B cell (primary cell): ENCODE measurements around the gene FBP1. TPM values are rescaled to one million over a fixed set of nuclear protein-coding genes. Genes with fewer than 3 reads are reported as not detected.

Experiments used
- ATAC-seq: fragments of 200-7000 bp; cut with Tn5 transposase; one replicate; pipeline ENCODE4 v1.10.0; 2021; ENCODE audit warnings: low read depth, mild to moderate bottlenecking, moderate number of reproducible peaks, moderate library complexity
- CTCF ChIA-PET: fragments of 350-600 bp; sonication (Branson Sonifier 250); formaldehyde crosslinking; loops from one replicate; lab custom pipeline; 2021; ENCODE audit warnings: antibody characterized with exemption, inconsistent platforms; lab: Charles Lee
- POLR2A ChIA-PET: fragments of 350-600 bp; sonication (Branson Sonifier 250); formaldehyde crosslinking; loops from one replicate; lab custom pipeline; 2021; ENCODE audit warnings: antibody characterized with exemption; lab: Charles Lee
- DNase-seq: peaks from one replicate; pipeline ENCODE4 v3.0.0; 2013
- H2AFZ ChIP-seq: 2 replicates; pipeline ENCODE4 v1.6.1; 2012; ENCODE audit warnings: mild to moderate bottlenecking, low read depth, low read length; ENCODE audit not compliant: insufficient read depth, poor library complexity, severe bottlenecking
- H3K27ac ChIP-seq, 2 donors: 1 replicate in 1 of 2; 2 replicates in 1 of 2; pipeline ENCODE4 v1.5.1; 2012 to 2013; ENCODE audit warnings: low read length in 2 of 2, mild to moderate bottlenecking in 2 of 2, moderate library complexity in 1 of 2
- H3K27me3 ChIP-seq, 4 experiments: fragments of 200-600 bp in 1 of 4; sonication (generic) in 1 of 4; replicated peaks in 1 of 4; 1 replicate in 2 of 4; 2 replicates in 2 of 4; pipeline versions ENCODE4 v1.6.1 to v1.7.0; 2013 to 2016; ENCODE audit warnings: low read length in 3 of 4, mild to moderate bottlenecking in 2 of 4, mixed read lengths in 1 of 4, moderate library complexity in 1 of 4; ENCODE audit not compliant: insufficient read depth in 4 of 4, control insufficient read depth in 3 of 4; ENCODE audit errors: control extremely low read depth in 1 of 4
- H3K36me3 ChIP-seq, 2 experiments: replicated peaks in 1 of 2; 1 replicate in 1 of 2; 2 replicates in 1 of 2; pipeline versions ENCODE4 v1.6.1 to v1.7.1; 2013; ENCODE audit warnings: low read length in 1 of 2; ENCODE audit not compliant: insufficient read depth in 2 of 2, control insufficient read depth in 1 of 2; ENCODE audit errors: control extremely low read depth in 1 of 2, extremely low read depth in 1 of 2
- H3K4me1 ChIP-seq, 2 donors: fragments of 200-600 bp in 1 of 2; sonication (generic) in 1 of 2; 1 replicate in 1 of 2; 2 replicates in 1 of 2; pipeline versions ENCODE4 v1.5.1 to v1.6.1; 2013 to 2017; ENCODE audit warnings: low read length in 2 of 2; ENCODE audit not compliant: control insufficient read depth in 2 of 2, insufficient read depth in 2 of 2
- H3K4me2 ChIP-seq: replicated peaks from 2 replicates; pipeline ENCODE3; 2012; ENCODE audit warnings: mild to moderate bottlenecking, low read depth, low read length; ENCODE audit not compliant: poor library complexity, severe bottlenecking
- H3K4me3 ChIP-seq, 5 experiments: fragments of 200-600 bp in 1 of 5; sonication (generic) in 1 of 5; 1 replicate in 3 of 5; 2 replicates in 2 of 5; pipeline versions ENCODE4 v1.5.1 to v1.7.0; 2011 to 2016; ENCODE audit warnings: low read length in 4 of 5, mild to moderate bottlenecking in 4 of 5, low read depth in 2 of 5, control low read depth in 1 of 5, moderate library complexity in 1 of 5; ENCODE audit not compliant: insufficient read depth in 1 of 5; ENCODE audit errors: control extremely low read depth in 1 of 5, extremely low read depth in 1 of 5
- H3K79me2 ChIP-seq: fragments of 200-600 bp; sonication (generic); one replicate; pipeline ENCODE4 v1.6.0; 2016; ENCODE audit warnings: low read length; ENCODE audit not compliant: control insufficient read depth, insufficient read depth
- H3K9ac ChIP-seq: fragments of 200-600 bp; sonication (generic); 2 replicates; pipeline ENCODE4 v1.6.1; 2017; ENCODE audit warnings: mild to moderate bottlenecking, low read length, moderate library complexity
- H3K9me3 ChIP-seq, 3 donors: one replicate each; pipeline versions ENCODE4 v1.6.1 to v1.7.1; 2013; ENCODE audit warnings: low read length in 2 of 3; ENCODE audit not compliant: control insufficient read depth in 2 of 3, insufficient read depth in 1 of 3; ENCODE audit errors: control extremely low read depth in 1 of 3
- H4K20me1 ChIP-seq: 2 replicates; pipeline ENCODE4 v1.6.0; 2012; ENCODE audit warnings: mild to moderate bottlenecking, low read length; ENCODE audit not compliant: insufficient read depth, control insufficient read depth, poor library complexity, severe bottlenecking
- H3K27ac Mint-ChIP-seq: one replicate; pipeline ENCODE4 v1.8.0; 2021; ENCODE audit warnings: mixed read lengths
- H3K27me3 Mint-ChIP-seq: one replicate; pipeline ENCODE4 v1.8.0; 2021; ENCODE audit warnings: mixed read lengths
- H3K4me1 Mint-ChIP-seq: one replicate; pipeline ENCODE4 v1.8.0; 2021; ENCODE audit warnings: mixed read lengths
- H3K4me3 Mint-ChIP-seq: one replicate; pipeline ENCODE4 v1.8.0; 2021; ENCODE audit warnings: mixed read lengths
- H3K9me3 Mint-ChIP-seq: one replicate; pipeline ENCODE4 v1.8.0; 2022; ENCODE audit warnings: mixed read lengths; ENCODE audit not compliant: insufficient read depth
- CTCF ChIP-seq: fragments of 200-600 bp; IDR thresholded peaks from one replicate; pipeline ENCODE4 v1.8.0; 2022; ENCODE audit warnings: antibody characterized with exemption, mild to moderate bottlenecking
- EZH2 ChIP-seq: IDR thresholded peaks from 2 replicates; pipeline ENCODE4 v1.6.1; 2012; ENCODE audit warnings: borderline replicate concordance, low read depth, mild to moderate bottlenecking, moderate library complexity, low read length; ENCODE audit not compliant: insufficient read depth, poor library complexity, severe bottlenecking
- WGBS: methylation state at CpG from one replicate; pipeline ENCODE4 v1.1.5; 2013; ENCODE audit warnings: missing lambda C conversion rate; ENCODE audit not compliant: insufficient coverage; 5-methylcytosine and 5-hydroxymethylcytosine counted together
- intact Hi-C: fragments of 100-400 bp; cut with micrococcal nuclease; formaldehyde crosslinking; loops from one replicate; pipeline ENCODE4 v1.10.0; 2022
- polyA plus RNA-seq: library from polyadenylated mRNA; depleted of rRNA; stranded (reverse); fragments of >200 nt; gene quantifications from 2 replicates; pipeline ENCODE4 v1.2.3, GENCODE V29; 2012
- total RNA-seq, 2 donors: library from RNA; stranded (reverse); fragments of 120-200 nt in 1 of 2; gene quantifications; 1 replicate in 1 of 2; 2 replicates in 1 of 2; pipeline versions ENCODE4 v1.2.3 to v1.2.4, GENCODE V29; 2013 to 2022

The FBP1 gene
- total and polyA plus RNA-seq, 2 donors (not counting 1 experiment from before 2014, with no cell fraction given), result 2.8 TPM

GRCh38 chr9:94648185-94648584 lies 8.9 kb upstream of the FBP1 start:
- H3K4me1 Mint-ChIP-seq, result no peaks in the 10 kb centered on the region
- Histone ChIP-seq H3K4me3 (no peak overlapping the region), H3K9ac (no peak overlapping the region), H3K4me2 (no peak overlapping the region), H3K9me3 (no peaks in the 10 kb centered on the region), H3K36me3 (no peaks in the 10 kb centered on the region), H3K79me2 (no peaks in the 10 kb centered on the region), H3K27me3 (no peaks in the 10 kb centered on the region), H2AFZ (no peak overlapping the region), H4K20me1 (no peaks in the 10 kb centered on the region), H3K4me1 (no peaks in the 10 kb centered on the region), H3K27ac (no peak overlapping the region)
- POLR2A ChIA-PET, result no interaction called here
- peaks cover 10% of the 10 kb centered on the region for H3K27me3 Mint-ChIP-seq
- no peak for TF ChIP-seq EZH2
- TF ChIP-seq CTCF, result no peak
- intact Hi-C loops, result no loop called here
- DNase-seq (no peak), ATAC-seq (no peak)
- H3K27ac Mint-ChIP-seq, result no peak overlapping the region
- no peak overlapping the region for H3K4me3 Mint-ChIP-seq
- 90% methylated on average over 2 of the region's 2 CpGs for WGBS
- H3K9me3 Mint-ChIP-seq, result no peaks in the 10 kb centered on the region
- CTCF ChIA-PET, result no interaction called here

- Histone ChIP-seq H3K4me3 (no peak overlapping the region), H3K9ac (no peak overlapping the region), H3K27ac (no peak overlapping the region), H2AFZ (no peak overlapping the region), H3K27me3 (no peaks in the 10 kb centered on the region), H3K79me2 (no peaks in the 10 kb centered on the region), H3K9me3 (no peaks in the 10 kb centered on the region), H3K4me1 (no peaks in the 10 kb centered on the region), H3K36me3 (no peaks in the 10 kb centered on the region), H3K4me2 (no peak overlapping the region), H4K20me1 (no peaks in the 10 kb centered on the region)
- ChIA-PET CTCF (no interaction called here), POLR2A (no interaction called here)
- H3K9me3 Mint-ChIP-seq, result no peaks in the 10 kb centered on the region
- no peaks in the 10 kb centered on the region for H3K4me1 Mint-ChIP-seq
- TF ChIP-seq CTCF, result no peak
- TF ChIP-seq EZH2, result no peak
- 91% methylated on average over 6 of the region's 6 CpGs for WGBS
- peaks cover 5% of the 10 kb centered on the region for H3K27me3 Mint-ChIP-seq
- DNase-seq (no peak), ATAC-seq (no peak)
- peak overlapping the region; percentile 28 for H3K27ac Mint-ChIP-seq
- intact Hi-C loops, result no loop called here
- no peak overlapping the region for H3K4me3 Mint-ChIP-seq
Observed at GRCh38 chr9:94645901-94646300, 6.6 kb upstream of the FBP1 start.
